Activated T-cell treated with anti-CD3 and anti-CD28 coated beads, Interleukin-2, amount 50 U/mL, for 1 hour (primary cell): ENCODE data around the gene KLKB1.
"Not testable (repeated sequence)": the region's sequence is repeated elsewhere in the genome, so short reads cannot be mapped to it uniquely, and the experiment has no call there.

Experiments used
- DNase-seq: peaks from one replicate; pipeline ENCODE4 v3.0.0-alpha.2; 2020

The KLKB1 gene

DNA sequence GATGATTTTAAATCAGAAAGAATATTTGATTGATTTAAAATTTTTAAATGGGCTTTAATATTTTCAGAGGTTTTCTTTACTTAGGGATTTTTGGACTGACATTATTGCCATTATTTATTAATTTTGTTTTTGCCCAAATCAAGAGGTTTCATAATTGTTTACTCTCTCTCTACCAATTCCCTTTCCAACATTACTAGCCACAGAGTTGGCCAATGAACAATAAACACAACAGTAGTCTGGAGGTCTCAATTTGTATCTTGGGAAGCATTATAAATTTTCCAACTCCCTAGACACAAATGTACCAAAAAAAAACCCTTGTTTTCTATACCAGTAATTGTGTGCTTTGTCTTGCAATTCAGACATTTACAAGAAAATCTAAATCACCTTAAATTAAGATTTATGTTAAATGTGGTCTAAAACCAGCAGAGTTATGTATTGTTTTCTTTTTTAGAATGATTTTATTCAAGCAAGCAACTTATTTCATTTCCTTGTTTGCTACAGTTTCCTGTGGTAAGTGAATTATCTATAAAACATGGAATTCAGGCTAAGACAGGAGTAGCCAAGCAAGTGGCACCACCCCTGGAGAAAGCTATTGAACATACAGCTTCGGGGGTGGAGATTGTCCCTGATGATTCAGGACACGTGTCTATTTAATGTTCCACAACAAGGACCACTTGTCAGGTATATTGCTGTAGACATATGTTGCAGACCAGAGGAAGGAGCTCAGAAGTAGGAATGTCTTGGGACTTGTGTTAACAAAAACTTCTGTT, 622 bp downstream of the KLKB1 start:
- no peak for DNase-seq

DNA sequence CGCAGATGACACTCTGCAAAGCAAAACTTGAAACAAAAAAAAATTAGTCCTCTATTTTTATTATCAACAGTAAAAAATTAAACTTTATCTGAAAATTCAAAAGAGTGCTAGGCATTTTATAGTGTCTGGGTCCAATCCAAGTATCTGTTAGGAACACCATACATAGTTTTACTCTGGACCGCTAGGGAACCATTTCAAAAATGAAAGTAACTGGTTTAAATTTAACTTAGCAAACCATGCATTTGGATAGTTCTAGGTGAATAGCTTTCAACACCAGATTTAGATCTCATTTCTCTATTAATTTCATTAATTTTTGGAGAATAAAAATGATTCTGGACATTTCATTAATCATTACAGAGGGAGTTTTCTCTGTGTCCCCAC, 1.2 kb downstream of the KLKB1 start:
- DNase-seq: no peak

GRCh38 chr4:186234367-186234766, 7.1 kb downstream of the KLKB1 start:
- DNase-seq: no peak

DNA sequence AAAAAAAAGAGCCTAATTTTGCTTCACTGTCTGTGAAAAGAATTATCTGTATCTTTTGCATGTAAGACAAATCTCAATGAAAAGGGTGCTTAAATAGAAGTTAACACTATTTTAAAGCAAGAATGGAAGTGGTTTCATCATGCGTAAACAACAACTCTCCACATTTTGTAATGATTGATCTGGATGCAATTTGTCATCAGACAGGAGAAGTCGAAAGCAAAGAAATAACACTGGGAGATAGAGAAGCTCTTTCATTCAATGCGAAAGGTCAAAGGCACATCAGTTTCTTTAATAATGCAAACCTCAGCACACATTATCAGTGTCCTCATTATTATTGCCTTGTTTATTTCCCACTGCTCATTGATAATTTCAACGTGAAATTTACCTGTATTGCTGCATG, 8.8 kb downstream of the KLKB1 start:
- DNase-seq: no peak

DNA sequence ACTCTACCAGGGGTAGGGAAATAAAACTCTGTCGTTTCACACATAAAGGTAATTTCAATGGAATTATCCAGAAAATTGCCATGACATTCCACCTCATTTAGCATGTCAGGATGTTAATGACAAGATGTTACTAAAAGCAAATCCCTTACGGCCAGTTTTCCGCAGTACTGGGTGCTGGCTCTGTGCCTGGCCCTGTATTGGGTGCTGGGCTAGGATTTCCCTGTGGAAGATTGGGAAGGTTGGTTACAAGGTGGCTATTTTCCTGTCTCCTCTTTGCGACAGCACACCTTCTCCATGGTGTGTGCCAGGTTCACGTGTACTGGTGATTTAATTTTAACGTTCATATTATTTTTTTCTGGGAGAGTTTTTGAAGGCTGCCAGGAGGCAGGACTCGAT, 13.1 kb downstream of the KLKB1 start:
- DNase-seq: no peak

- no peak for DNase-seq
These were observed 13.7 kb downstream of the KLKB1 start for GRCh38 chr4:186240848-186241491.

GRCh38 chr4:186241616-186242015, 14.3 kb downstream of the KLKB1 start:
- no peak for DNase-seq

DNA sequence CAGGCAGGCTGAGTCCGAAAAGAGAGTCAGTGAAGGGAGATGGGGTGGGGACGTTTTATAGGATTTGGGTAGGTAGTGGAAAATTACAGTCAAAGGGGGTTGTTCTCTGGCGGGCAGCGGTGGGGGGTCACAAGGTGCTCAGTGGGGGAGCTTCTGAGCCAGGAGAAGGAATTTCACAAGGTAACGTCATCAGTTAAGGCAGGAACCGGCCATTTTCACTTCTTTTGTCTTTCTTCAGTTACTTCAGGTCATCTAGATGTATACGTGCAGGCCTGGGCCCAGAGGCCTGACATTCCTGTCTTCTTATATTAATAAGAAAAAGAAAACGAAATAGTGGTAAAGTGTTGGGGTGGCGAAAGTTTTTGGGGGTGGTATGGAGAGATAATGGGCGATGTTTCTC, 14.7 kb downstream of the KLKB1 start:
- DNase-seq: not testable (repeated sequence)

DNA sequence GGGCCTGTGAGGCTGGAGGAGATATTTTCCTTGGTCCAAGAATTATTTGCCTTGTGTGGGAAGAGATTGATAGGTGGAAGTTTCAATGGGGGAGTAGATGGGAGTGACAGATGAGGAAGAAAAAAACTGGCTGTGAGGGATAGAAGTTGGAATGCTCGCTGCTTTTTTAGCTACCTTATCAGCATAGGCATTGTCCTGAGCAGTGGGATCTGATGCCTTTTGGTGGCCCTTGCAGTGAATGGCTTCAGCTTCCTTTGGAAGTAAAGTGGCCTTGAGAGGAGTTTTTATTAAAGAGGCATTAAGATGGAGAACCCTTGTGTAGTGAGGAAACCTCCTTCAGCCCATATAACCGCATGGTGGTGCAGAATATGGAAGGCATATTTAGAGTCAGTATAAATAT, 16.0 kb downstream of the KLKB1 start:
- no peak for DNase-seq

DNA sequence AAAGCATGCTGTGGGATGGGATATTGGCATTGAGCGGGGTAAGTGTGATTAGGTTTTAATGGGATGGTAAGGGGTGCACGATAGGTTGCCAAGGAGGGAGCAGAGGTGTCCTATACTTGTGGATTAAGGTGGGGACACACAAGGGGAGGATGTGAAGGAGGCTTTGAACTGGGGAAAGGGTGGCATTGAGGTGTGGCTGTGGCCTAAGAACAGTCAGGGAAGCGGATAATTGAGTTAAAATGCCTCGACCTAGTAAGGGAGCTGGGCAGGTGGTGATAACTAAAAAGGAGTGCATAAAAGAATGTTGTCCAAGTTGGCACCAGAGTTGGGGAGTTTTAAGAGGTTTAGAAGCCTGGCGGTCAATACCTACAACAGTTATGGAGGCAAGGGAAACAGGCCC, 17.5 kb downstream of the KLKB1 start:
- DNase-seq: no peak

DNA sequence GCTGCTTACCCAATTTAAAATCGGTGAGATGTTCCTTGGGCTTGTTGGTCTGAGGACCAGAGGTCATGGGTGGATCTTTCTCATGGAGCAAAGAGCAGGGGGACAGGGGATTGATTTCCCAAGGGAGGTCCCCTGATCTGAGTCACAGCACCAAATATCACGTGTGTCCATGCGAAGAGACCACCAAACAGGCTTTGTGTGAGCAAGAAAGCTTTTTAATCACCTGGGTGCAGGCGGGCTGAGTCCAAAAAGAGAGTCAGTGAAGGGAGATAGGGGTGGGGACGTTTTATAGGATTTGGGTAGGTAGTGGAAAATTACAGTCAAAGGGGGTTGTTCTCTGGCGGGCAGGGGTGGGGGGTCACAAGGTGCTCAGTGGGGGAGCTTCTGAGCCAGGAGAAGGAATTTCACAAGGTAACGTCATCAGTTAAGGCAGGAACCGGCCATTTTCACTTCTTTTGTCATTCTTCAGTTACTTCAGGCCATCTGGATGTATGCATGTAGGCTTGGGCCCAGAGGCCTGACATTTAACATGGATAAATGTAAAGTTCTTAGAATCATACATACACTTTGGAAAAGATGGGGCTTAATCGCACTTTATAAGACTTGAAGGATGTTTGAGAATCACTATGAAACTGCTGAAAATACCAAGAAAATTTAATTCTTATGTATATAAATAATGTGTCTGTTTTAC, 19.9 kb downstream of the KLKB1 start:
- not testable (repeated sequence) for DNase-seq

GRCh38 chr4:186248643-186249042, 21.3 kb downstream of the KLKB1 start:
- DNase-seq: no peak

GRCh38 chr4:186249785-186250754, 22.8 kb downstream of the KLKB1 start:
- no peak for DNase-seq

- no peak for DNase-seq
These were observed 23.5 kb downstream of the KLKB1 start for GRCh38 chr4:186250760-186251159.

DNA sequence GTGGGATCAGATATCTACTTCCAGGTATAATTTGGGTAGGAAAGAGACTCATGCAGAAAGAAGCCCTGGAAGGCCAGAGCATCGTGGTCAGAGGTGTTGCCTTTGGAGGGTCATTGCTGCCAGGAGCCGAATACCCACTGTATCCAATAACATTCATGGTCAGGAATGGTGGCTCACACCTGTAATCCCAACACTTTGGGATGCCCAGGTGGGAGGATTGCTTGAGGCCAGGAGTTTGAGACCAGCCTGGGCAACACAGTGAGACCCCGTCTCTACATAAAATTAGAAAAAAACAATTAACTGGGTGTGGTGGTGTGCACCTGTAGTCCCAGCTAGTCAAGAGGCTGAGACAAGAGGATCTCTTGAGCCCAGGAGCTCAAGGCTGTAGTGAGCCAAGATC, 27.8 kb downstream of the KLKB1 start:
- no peak for DNase-seq

GRCh38 chr4:186258216-186258811, 31.0 kb downstream of the KLKB1 start:
- no peak for DNase-seq

DNA sequence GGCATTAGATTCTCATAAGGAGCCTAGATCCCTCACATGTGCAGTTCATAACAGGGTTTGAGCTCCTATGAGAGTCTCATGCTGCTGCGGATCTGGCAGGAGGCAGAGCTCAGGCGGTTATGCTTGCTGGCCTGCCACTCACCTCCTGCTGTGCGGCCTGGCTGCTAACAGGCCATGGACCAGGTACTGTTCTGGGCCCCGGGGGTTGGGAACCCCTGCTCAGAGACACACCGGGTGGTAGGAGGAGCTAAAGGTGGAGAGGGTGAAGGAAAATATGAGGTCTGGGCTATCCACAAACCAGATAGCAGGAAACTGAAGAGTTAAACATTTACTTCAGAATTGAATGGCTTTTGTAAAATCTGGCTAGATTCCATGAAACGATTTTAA, 32.8 kb downstream of the KLKB1 start:
- no peak for DNase-seq

DNA sequence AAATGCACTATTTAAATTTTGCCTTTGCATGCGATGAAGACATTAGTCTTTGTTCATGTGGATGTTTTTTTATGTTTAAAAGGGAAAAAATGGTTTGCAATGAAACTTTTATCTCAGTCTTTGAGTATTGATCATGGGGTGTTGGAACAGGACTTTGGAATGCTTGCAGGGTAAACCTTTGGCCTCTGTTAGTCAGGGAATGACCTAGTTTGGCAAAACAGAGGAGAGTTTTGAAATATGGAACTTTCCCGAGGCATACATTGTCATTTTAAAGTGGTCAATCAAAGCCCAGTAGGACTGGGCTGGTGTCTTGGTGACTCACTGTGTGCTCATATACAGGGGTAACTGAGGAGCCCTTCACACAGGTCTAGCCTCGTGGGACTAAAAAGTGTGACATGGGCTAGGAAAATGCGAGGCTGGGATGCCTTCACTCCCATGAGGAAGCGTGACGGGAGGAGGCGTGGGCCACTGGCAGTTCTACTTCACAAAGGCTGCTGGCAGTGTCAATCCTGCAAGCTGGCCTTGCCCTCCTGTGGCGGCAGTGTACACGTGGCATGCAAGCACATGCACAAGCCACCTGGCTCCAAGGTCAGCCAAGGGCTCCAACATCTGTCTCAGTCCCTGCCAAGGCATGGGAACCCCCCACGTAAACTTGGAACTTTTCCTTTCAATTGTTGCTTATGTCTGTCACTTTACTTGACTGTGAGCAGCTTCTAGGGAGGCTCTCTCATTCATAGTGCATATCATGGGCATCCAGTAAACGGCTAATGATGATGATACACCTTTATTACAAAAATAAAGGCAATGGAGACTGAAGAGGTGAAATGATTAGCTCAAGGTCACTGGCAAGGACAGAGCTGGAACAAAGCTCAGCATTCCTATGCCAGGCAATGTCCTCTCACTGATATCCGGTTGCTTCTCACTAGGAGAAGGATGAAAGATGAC, 33.5 kb downstream of the KLKB1 start:
- DNase-seq: no peak

DNA sequence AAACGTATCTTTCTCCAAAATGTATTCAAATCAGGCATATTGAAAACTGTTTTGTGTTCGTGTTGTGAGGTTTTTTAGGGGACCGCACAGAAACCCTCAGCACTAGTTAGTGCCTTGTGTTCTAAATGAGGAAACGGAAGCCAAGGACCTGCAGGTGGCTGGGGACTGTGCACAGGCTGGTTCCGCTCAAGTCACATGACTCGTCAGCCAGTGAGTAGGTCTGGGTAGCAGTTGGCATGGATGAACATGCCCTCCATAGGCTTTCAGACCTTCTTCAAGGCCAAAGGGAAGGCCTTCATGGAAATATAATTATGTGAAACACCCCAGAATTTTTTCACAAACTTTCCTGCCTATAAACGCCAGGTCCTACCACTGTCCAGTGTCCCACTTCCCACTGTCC, 37.4 kb downstream of the KLKB1 start:
- DNase-seq: no peak

- DNase-seq: not testable (repeated sequence)
These were observed 37.9 kb downstream of the KLKB1 start for GRCh38 chr4:186265250-186265649.
